Measurements from ENCODE around the gene SRSF7.

GRCh38 chr2:38747819-38748218 is 3.3 kb downstream of the SRSF7 start:
- TF ChIP-seq CTCF (IDR thresholded peaks at IDR 0.05) = no peak
- TF ChIP-seq POLR2A (IDR thresholded peaks at IDR 0.05) = no peak
